ENCODE results near the gene GMDS.

The GMDS gene

GRCh38 chr6:1747531-1747930 lies 497.9 kb downstream of the GMDS start:
- in situ Hi-C loops (cut with HindIII; ENCODE audit: low sequenced_read_pairs) = no loop called here
- no peak for DNase-seq (ENCODE audit: low read depth, low spot score)
- TF ChIP-seq CTCF (IDR thresholded peaks at IDR 0.05; ENCODE audit: low read depth, low read length) = no peak
- H3K4me3 ChIP-seq (ENCODE audit: low read depth, low read length) = no peak overlapping the region

DNA sequence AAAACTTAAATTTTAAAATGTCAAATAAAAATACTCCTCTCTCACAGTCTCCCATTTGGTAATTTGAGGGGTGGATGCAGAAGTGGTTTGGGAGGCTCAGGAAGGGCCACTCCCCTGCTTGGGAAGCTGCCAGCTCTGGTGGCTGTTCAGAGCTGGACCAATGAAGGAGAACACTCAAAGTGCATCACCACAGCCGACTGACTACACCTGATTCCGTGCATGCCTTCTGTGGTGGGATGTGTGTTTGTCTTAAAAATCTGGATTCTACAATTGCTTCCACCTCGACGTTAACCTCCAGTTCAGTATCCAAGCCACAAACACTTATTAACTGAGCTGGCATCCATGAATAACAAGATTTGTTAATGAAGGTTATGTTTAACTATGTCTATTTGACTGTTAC lies 498.4 kb downstream of the GMDS start:
- TF ChIP-seq CTCF (IDR thresholded peaks at IDR 0.05; ENCODE audit: low read depth, low read length) = no peak
- H3K4me3 ChIP-seq (ENCODE audit: low read depth, low read length) = no peak overlapping the region
- in situ Hi-C loops (cut with HindIII; ENCODE audit: low sequenced_read_pairs) = no loop called here
- DNase-seq (ENCODE audit: low read depth, low spot score) = no peak

- in situ Hi-C loops (cut with HindIII; ENCODE audit: low sequenced_read_pairs) = no loop called here
Measured at GRCh38 chr6:1745814-1746213, 499.6 kb downstream of the GMDS start.

GRCh38 chr6:1744543-1744942 lies 500.9 kb downstream of the GMDS start:
- no peak for TF ChIP-seq CTCF (IDR thresholded peaks at IDR 0.05; ENCODE audit: low read depth, low read length)
- no peak for DNase-seq (ENCODE audit: low read depth, low spot score)
- no peak overlapping the region for H3K4me3 ChIP-seq (ENCODE audit: low read depth, low read length)
- in situ Hi-C loops (cut with HindIII; ENCODE audit: low sequenced_read_pairs) = no loop called here

More at GRCh38 chr6:1745814-1746213, 499.6 kb downstream of the GMDS start:
- no peak for TF ChIP-seq CTCF (IDR thresholded peaks at IDR 0.05; ENCODE audit: low read depth, low read length)
- DNase-seq (ENCODE audit: low read depth, low spot score) = no peak
- H3K4me3 ChIP-seq (ENCODE audit: low read depth, low read length) = no peak overlapping the region

DNA sequence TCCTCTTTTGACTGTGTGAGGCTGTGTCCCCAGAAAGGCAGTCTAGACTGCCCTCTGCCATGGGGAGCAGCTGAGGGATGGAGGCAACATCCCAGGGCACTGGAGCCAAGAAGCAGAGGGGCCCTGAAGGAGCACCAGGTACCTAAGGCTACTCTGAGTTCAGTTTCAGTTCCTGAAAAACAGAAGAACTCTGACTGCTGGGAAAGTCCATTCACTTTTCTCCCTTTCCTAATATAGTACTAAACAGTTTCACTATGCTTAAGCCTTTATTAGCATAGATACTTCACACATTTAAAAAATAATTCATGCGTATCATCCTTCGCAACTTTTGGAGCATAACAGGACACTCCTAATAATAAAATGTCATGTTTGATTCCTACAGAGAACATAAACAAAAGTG lies 505.7 kb downstream of the GMDS start:
- TF ChIP-seq CTCF (IDR thresholded peaks at IDR 0.05; ENCODE audit: low read depth, low read length) = no peak
- in situ Hi-C loops (cut with HindIII; ENCODE audit: low sequenced_read_pairs) = no loop called here
- DNase-seq (ENCODE audit: low read depth, low spot score) = no peak
- no peak overlapping the region for H3K4me3 ChIP-seq (ENCODE audit: low read depth, low read length)

DNA sequence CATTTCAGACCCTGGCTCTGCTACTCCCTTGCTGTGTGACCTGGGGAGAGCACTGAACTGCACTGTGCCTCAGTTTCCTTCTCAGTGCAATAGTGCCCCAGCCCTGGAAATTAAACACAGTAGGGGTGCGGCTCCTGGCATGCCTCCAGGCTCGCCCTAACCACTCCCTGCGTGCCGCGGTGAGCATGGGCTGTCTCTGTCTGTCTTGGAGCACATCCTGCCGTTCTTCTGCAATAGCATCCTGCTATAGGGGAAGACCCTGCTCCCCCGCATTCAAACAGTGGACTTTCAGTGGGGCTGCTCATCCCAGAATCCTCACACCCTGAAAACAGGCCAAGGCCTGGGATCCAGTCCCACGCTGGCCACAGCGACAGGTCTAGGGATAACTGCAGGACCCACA lies 506.2 kb downstream of the GMDS start:
- no peak for TF ChIP-seq CTCF (IDR thresholded peaks at IDR 0.05; ENCODE audit: low read depth, low read length)
- DNase-seq (ENCODE audit: low read depth, low spot score) = no peak
- no peak overlapping the region for H3K4me3 ChIP-seq (ENCODE audit: low read depth, low read length)
- in situ Hi-C loops (cut with HindIII; ENCODE audit: low sequenced_read_pairs) = no loop called here

- H3K4me3 ChIP-seq (ENCODE audit: low read depth, low read length) = no peak overlapping the region
- DNase-seq (ENCODE audit: low read depth, low spot score) = no peak
- in situ Hi-C loops (cut with HindIII; ENCODE audit: low sequenced_read_pairs) = no loop called here
- no peak for TF ChIP-seq CTCF (IDR thresholded peaks at IDR 0.05; ENCODE audit: low read depth, low read length)
Measured at GRCh38 chr6:1738558-1739081, 506.8 kb downstream of the GMDS start.
